ENCODE measurements around the gene DCXR. TPM values are rescaled to one million over a fixed set of nuclear protein-coding genes. Genes with fewer than 3 reads are reported as not detected.

The DCXR gene
- total RNA-seq, 1 donor = 29.3 TPM

DNA sequence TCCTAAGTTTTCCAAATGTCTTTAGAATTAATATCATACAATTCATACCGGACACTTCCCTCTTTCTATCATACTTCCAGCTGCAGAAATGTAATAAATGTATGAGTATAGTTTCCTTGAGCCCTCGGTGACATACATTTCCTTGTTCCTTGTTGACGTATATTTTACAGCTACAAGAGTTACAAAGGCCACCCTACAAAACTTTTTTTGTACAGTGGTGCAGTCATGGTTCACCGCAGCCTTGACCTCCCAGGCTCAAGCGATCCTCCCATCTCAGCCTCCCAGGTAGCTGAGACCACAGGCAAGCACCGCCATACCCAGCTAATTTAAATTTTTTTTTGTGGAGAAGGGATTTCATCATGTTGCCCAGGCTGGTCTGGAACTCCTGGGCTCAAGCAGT, 35.3 kb upstream of the DCXR start:
- H3K4me3 ChIP-seq (ENCODE audit: low read depth, low read length) = no peak overlapping the region
- TF ChIP-seq, protein P1, sequence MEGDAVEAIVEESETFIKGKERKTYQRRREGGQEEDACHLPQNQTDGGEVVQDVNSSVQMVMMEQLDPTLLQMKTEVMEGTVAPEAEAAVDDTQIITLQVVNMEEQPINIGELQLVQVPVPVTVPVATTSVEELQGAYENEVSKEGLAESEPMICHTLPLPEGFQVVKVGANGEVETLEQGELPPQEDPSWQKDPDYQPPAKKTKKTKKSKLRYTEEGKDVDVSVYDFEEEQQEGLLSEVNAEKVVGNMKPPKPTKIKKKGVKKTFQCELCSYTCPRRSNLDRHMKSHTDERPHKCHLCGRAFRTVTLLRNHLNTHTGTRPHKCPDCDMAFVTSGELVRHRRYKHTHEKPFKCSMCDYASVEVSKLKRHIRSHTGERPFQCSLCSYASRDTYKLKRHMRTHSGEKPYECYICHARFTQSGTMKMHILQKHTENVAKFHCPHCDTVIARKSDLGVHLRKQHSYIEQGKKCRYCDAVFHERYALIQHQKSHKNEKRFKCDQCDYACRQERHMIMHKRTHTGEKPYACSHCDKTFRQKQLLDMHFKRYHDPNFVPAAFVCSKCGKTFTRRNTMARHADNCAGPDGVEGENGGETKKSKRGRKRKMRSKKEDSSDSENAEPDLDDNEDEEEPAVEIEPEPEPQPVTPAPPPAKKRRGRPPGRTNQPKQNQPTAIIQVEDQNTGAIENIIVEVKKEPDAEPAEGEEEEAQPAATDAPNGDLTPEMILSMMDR (IDR thresholded peaks at IDR 0.05; ENCODE audit: insufficient read depth, low read length) = no peak
- DNase-seq (ENCODE audit: low read depth) = no peak

DNA sequence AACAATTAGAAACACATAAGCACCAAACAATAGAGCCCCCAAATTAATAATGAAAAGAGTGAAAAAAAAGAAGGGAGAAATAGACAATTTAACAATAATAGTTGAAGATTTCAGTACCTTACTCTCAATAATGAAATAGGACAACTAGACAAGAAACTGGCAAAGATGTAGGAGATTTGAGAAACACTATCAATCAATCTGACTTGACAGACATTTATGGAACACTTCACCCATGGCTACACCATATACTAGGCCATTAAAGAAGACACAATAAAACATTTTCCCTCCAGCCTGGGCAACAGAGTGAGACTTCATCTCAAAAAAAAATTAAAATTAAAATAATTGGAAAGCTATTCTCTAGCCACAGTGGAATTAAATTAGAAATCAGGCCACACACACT, 33.1 kb upstream of the DCXR start:
- no peak overlapping the region for H3K4me3 ChIP-seq (ENCODE audit: low read depth, low read length)
- no peak for DNase-seq (ENCODE audit: low read depth)
- TF ChIP-seq, protein P1 (IDR thresholded peaks at IDR 0.05; ENCODE audit: insufficient read depth, low read length) = no peak

DNA sequence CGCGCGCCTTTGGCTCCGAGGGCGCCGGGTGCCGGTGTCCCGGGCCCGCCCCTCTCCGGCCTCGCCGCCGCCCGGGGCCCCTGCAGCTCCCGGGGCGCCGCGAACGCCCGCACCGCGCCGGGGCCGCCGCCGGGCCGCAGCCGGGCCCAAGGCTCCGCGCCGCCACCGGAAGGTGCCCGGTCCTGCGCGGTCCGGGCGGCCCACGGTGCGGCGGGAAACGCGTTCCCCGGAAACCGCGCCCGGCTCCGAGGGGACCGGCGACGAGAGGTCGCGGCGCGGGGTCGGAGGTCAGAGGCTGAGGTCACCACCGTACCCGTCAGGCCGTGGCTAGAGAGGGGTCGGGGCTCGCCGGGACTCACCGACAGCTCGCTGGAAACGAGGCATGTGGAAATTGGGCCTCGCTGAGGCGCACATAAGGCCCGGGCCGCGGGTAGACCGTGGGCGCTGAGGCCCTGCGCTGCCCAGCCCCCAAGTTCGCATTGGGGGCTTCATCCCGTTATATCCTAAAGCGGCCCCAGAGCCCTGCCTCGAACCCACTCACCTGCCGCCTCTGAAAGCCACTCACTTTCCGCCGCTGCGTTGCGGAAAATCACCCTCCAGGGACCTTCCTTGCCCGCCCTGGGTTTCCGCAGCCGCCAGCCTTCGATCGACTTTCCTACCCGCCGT, 28.3 kb upstream of the DCXR start, which contains the start of gene DUS1L:
Gene DUS1L, minus strand, starts transcription at position 167 of the 666 bp plus-strand sequence. CDS start 745 bp downstream, outside the sequence.
- peak; percentile 52 for DNase-seq (ENCODE audit: low read depth)
- TF ChIP-seq, protein P1 (IDR thresholded peaks at IDR 0.05; ENCODE audit: insufficient read depth, low read length) = no peak
- peak within 1 kb of the TSS; percentile 82 for H3K4me3 ChIP-seq (ENCODE audit: low read depth, low read length)

DNA sequence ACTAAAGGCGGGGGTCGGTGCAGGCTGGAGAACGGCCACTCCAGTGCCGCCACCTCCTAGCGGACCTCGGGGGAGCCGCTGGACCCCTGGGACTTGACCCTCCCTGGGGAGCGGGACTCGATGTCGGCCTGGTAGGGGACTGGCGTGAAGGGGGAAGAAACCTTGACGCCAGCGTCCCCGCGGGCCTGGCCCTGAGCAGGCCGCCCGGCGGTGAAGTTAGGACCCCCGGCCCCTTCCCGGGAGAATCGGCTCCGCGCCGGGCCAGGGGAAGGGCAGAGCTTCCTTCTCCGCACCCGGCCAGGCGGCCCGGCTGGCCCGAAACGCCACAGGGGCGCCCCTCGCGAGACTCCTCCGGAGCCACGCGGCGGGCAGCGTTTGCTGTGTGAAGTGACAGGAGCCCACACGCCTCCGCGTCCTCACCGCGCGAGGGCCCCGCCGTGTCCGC, 27.7 kb upstream of the DCXR start:
- DNase-seq (ENCODE audit: low read depth) = no peak
- TF ChIP-seq, protein P1 (IDR thresholded peaks at IDR 0.05; ENCODE audit: insufficient read depth, low read length) = no peak
- H3K4me3 ChIP-seq (ENCODE audit: low read depth, low read length) = peak overlapping the region; percentile 82

DNA sequence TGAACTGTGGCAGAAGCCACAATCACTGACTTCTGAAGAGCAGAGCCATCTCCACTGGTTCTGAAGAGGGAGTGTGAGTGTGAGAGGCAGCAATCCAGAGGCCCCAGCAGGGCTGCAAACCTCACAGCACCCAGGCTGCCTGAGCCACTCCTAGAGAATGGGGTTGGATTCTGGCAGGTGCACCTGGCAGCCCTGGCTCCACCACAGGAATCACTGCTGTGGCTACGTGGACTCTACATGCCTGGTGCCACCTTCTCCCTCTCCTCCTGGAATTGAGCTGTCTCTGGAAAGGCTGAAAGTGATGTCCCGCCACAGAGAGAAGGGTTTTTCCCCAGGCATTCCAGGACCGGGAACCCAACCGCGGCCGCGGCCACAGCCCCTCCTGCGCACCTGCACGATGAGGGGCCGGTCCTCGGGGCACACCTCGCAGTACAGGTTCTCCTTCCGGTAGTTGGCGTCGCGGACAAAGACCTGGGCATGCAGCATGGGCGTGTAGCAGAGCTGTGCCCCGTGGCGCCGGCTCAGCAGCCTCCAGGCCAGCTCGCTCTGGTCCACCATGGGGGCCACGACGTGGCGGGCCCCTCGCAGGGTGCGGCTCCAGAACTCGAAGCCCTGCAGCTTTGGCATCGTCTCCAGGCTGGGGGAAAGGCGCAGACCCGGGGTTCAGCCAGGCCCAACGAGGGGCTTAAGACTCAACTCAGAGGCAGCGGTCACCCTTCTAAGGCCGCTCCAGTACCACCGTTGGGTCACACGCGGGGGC, 27.1 kb upstream of the DCXR start:
- DNase-seq (ENCODE audit: low read depth) = no peak
- TF ChIP-seq, protein P1 (IDR thresholded peaks at IDR 0.05; ENCODE audit: insufficient read depth, low read length) = no peak
- H3K4me3 ChIP-seq (ENCODE audit: low read depth, low read length) = peak overlapping the region; percentile 82

DNA sequence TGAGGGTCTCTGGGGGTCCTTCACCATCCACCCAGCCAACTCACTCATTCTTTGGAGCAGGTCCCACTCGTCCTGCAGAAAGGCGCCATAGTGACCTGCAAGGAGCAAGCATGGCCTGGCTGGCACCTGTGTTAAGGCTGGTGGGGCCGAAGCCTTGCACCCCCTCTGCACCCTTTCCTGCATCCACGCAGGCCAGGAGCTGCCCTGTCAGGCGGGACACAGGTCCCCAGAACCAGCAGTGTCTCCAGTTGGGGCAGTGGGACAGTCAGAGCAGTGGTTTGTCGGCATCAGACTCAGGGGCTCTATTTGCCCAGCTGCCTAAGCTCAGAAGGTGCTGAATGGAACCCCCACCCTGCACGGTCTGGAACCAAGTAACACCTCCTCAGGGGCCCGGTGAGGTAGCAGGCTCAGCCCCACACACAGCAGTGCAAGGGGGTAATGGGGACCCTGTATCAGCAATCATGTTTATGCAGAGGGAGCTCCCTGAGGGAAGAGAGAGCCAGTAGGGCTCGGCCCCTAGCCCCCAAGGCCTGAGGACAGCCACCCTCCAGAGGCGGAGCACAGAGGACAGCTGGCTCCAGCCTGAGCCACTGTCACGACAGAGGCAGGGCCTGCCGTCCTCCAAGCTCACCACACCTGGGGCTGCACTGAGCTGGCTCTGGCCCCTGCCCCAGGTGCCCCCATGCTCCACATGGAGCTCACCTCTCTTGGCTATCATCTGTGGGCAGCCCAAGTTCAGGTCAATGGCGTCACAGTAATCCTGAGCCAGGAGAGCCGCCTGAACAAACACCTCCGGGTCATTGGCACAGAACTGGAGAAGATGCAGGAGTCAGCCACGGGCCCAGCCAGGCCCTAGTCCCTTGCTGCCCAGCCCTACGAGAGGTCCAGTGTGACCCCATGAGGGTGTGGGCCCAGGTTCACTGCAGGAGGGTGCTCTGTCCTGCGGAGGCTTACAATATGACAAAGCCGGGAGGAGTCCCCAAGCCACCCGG, 26.2 kb upstream of the DCXR start:
- H3K4me3 ChIP-seq (ENCODE audit: low read depth, low read length) = peak overlapping the region; percentile 82
- TF ChIP-seq, protein P1 (IDR thresholded peaks at IDR 0.05; ENCODE audit: insufficient read depth, low read length) = no peak
- DNase-seq (ENCODE audit: low read depth) = no peak
